HPDE6-E6E7 (cell line): ENCODE measurements around the gene BBS7.

Source experiments
- DNase-seq: peaks from one replicate; pipeline ENCODE4 v3.0.0; 2011; ENCODE audit warnings: missing footprints; ENCODE audit errors: extremely low spot score

BBS7 gene

GRCh38 chr4:121791481-121791880, 78.8 kb downstream of the BBS7 start:
- DNase-seq: no peak

GRCh38 chr4:121790976-121791375, 79.3 kb downstream of the BBS7 start:
- DNase-seq: no peak

GRCh38 chr4:121789960-121790829, 80.1 kb downstream of the BBS7 start:
- DNase-seq: peak; percentile 23

GRCh38 chr4:121789455-121789854, 80.8 kb downstream of the BBS7 start:
- DNase-seq: no peak

GRCh38 chr4:121788896-121789295, 81.4 kb downstream of the BBS7 start:
- DNase-seq: no peak

- no peak for DNase-seq
Measured at GRCh38 chr4:121786221-121786620, 84.1 kb downstream of the BBS7 start.

- DNase-seq: no peak
Measured at GRCh38 chr4:121785479-121785878, 84.8 kb downstream of the BBS7 start.

- peak; percentile 23 for DNase-seq
Measured at GRCh38 chr4:121784975-121785374, 85.3 kb downstream of the BBS7 start.

GRCh38 chr4:121784401-121784800, 85.9 kb downstream of the BBS7 start:
- DNase-seq: no peak

GRCh38 chr4:121783210-121783609, 87.1 kb downstream of the BBS7 start:
- no peak for DNase-seq

- no peak for DNase-seq
Measured at GRCh38 chr4:121778991-121779628, 91.2 kb downstream of the BBS7 start.

- DNase-seq: no peak
Measured at GRCh38 chr4:121777625-121778024, 92.6 kb downstream of the BBS7 start.

GRCh38 chr4:121776610-121777401, 93.5 kb downstream of the BBS7 start:
- DNase-seq: no peak
